ENCODE data around the gene GAD2.

The GAD2 gene

GRCh38 chr10:26216585-26217395 is at the start of gene GAD2:
TSS of gene GAD2 (plus strand) at chr10:26216774. CDS start at chr10:26216810, 36 bp downstream.
- DNase-seq = peak; percentile 29

- DNase-seq = no peak
Measured at GRCh38 chr10:26169466-26169865, 47.1 kb upstream of the GAD2 start.

GRCh38 chr10:26172131-26172530 is 44.4 kb upstream of the GAD2 start:
- DNase-seq = no peak

GRCh38 chr10:26173837-26174236 is 42.7 kb upstream of the GAD2 start:
- no peak for DNase-seq

- DNase-seq = no peak
Measured at GRCh38 chr10:26177341-26177740, 39.2 kb upstream of the GAD2 start.

GRCh38 chr10:26194275-26194674 is 22.3 kb upstream of the GAD2 start:
- DNase-seq = no peak

GRCh38 chr10:26197248-26197647 is 19.3 kb upstream of the GAD2 start:
- DNase-seq = no peak

GRCh38 chr10:26198119-26198518 is 18.5 kb upstream of the GAD2 start:
- no peak for DNase-seq

GRCh38 chr10:26199841-26200240 is 16.7 kb upstream of the GAD2 start:
- DNase-seq = no peak

GRCh38 chr10:26205223-26205622 is 11.4 kb upstream of the GAD2 start:
- no peak for DNase-seq

- DNase-seq = no peak
Measured at GRCh38 chr10:26211781-26212444, 4.7 kb upstream of the GAD2 start.

GRCh38 chr10:26212511-26212910 is 4.1 kb upstream of the GAD2 start:
- no peak for DNase-seq

- no peak for DNase-seq
Measured at GRCh38 chr10:26213157-26213800, 3.3 kb upstream of the GAD2 start.

- DNase-seq = peak; percentile 85
Measured at GRCh38 chr10:26214004-26214403, 2.6 kb upstream of the GAD2 start.

GRCh38 chr10:26214551-26215395 is 1.8 kb upstream of the GAD2 start:
- peak; percentile 72 for DNase-seq

- DNase-seq = peak; percentile 49
Measured at GRCh38 chr10:26215396-26215934, 1.1 kb upstream of the GAD2 start.

- DNase-seq = peak; percentile 76
Measured at GRCh38 chr10:26215935-26216584, 514 bp upstream of the GAD2 start.

- DNase-seq = peak; percentile 45
Measured at GRCh38 chr10:26217396-26218086, 967 bp downstream of the GAD2 start.

- peak; percentile 59 for DNase-seq
Measured at GRCh38 chr10:26219676-26220075, 3.1 kb downstream of the GAD2 start.

GRCh38 chr10:26220901-26221300 is 4.3 kb downstream of the GAD2 start:
- DNase-seq = no peak

GRCh38 chr10:26221541-26221940 is 5.0 kb downstream of the GAD2 start:
- DNase-seq = peak; percentile 81
